Smooth muscle cell (in vitro differentiated cells): ENCODE measurements around the gene SFTPB. TPM values are rescaled to one million over a fixed set of nuclear protein-coding genes. Genes with fewer than 3 reads are reported as not detected.

ENCODE experiments used
- DNase-seq: peaks from one replicate; lab custom pipeline; 2025; ENCODE audit not compliant: unreplicated experiment; lab: John Stamatoyannopoulos, UW
- H2AFZ ChIP-seq: fragments of 200-600 bp; sonication (generic); 2 replicates; pipeline ENCODE4 v1.6.0; 2016; ENCODE audit warnings: antibody characterized with exemption, low read depth, mild to moderate bottlenecking
- H3F3A ChIP-seq: fragments of 200-600 bp; sonication (generic); 2 replicates; pipeline ENCODE4 v1.6.0; 2017; ENCODE audit warnings: antibody characterized with exemption, low read depth
- H3K27ac ChIP-seq: fragments of 200-600 bp; sonication (generic); 2 replicates; pipeline ENCODE4 v1.5.1; 2016; ENCODE audit warnings: low read depth, mild to moderate bottlenecking
- H3K27me3 ChIP-seq: fragments of 200-600 bp; sonication (generic); 2 replicates; pipeline ENCODE4 v1.6.1; 2016; ENCODE audit warnings: low read depth, mild to moderate bottlenecking
- H3K36me3 ChIP-seq: fragments of 200-600 bp; sonication (generic); 2 replicates; pipeline ENCODE4 v1.5.1; 2016; ENCODE audit warnings: low read depth
- H3K4me1 ChIP-seq: fragments of 200-600 bp; sonication (generic); 2 replicates; pipeline ENCODE4 v1.5.1; 2016; ENCODE audit warnings: low read depth
- H3K4me2 ChIP-seq: fragments of 200-600 bp; sonication (generic); 2 replicates; pipeline ENCODE4 v1.6.0; 2016; ENCODE audit warnings: mild to moderate bottlenecking
- H3K4me3 ChIP-seq: fragments of 200-600 bp; sonication (generic); 2 replicates; pipeline ENCODE4 v1.5.1; 2016; ENCODE audit warnings: mild to moderate bottlenecking
- H3K79me2 ChIP-seq: fragments of 200-600 bp; sonication (generic); 2 replicates; pipeline ENCODE4 v1.6.0; 2016; ENCODE audit warnings: low read depth, mild to moderate bottlenecking
- H3K9ac ChIP-seq: fragments of 200-600 bp; sonication (generic); 2 replicates; pipeline ENCODE4 v1.6.0; 2016; ENCODE audit warnings: low read depth
- H3K9me3 ChIP-seq: fragments of 200-600 bp; sonication (generic); replicated peaks from 2 replicates; pipeline ENCODE4 v1.5.1; 2016; ENCODE audit warnings: low read depth
- H4K20me1 ChIP-seq: fragments of 200-600 bp; sonication (generic); 2 replicates; pipeline ENCODE4 v1.6.0; 2016; ENCODE audit warnings: low read depth
- WGBS: methylation state at CpG from one replicate; pipeline ENCODE4 v1.1.7; 2016; ENCODE audit warnings: low lambda C conversion rate; 5-methylcytosine and 5-hydroxymethylcytosine counted together
- polyA plus RNA-seq: library from polyadenylated mRNA; unstranded; fragments of >200 nt; fragmentation: Nextera tagmentation; extraction: Ambion mirVana; gene quantifications from 2 replicates; pipeline ENCODE4 v1.2.1, GENCODE V29; 2016
- total RNA-seq: library from RNA; depleted of rRNA; stranded (reverse); fragments of >200 nt; gene quantifications from 2 replicates; pipeline ENCODE4 v1.2.3, GENCODE V29; 2014
- TF ChIP-seq, protein P1 (sequence below): fragments of 200-600 bp; sonication (generic); IDR thresholded peaks from 2 replicates; pipeline ENCODE4 v1.5.1; 2017; ENCODE audit warnings: borderline replicate concordance, mild to moderate bottlenecking, antibody characterized with exemption; ENCODE audit not compliant: insufficient read depth, poor library complexity, severe bottlenecking

Gene SFTPB
- total and polyA plus RNA-seq, 2 experiments from 2014 or later: not detected

DNA sequence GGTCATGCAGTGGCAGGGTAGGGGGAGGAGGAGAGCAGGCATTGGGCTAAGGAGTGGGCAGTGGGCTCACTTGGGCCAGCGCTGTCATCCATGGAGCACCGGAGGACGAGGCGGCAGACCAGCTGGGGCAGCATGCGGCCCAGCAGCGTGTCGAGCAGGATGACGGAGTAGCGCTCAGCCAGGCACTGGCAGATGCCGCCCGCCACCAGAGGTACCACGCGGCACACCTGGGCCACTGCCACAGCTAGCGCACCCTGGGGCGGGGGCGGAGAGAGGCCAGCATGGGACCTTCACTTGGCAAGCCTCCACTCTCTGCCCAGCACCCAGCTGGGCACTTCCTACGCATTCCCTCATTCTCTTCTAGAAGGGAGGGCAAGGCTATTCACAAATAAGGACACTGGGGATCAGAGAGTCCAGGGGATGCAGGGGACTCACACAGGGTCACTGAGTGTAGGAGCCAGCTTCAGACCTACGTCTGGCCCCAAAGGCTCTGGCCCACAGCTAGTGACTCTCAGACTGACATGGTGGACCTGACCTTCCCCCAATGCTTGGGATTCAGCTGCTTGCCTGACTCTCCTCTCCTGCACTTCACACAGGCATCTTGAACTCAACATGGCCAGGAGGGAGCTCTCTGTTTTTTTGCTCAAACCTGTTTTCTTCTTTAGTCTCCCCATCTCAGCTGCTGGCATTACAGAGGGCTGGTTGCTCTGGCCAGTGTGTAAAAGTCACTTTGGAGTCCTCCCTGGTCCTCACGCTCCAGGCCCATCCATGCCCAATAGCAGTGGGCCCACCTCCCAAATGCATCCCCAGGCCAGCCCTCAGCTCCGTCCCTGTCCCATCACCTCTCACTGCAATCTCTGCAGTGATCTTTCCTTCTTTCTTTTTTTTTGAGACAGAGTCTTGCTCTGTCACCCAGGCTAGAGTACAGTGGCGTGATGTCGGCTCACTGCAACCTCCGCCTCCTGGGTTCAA lies 4.1 kb downstream of the SFTPB start:
- no peaks in the 10 kb centered on the region for H3K9me3 ChIP-seq
- no peak overlapping the region for H3K27ac ChIP-seq
- no peaks in the 10 kb centered on the region for H3K4me1 ChIP-seq
- no peaks in the 10 kb centered on the region for H3K79me2 ChIP-seq
- TF ChIP-seq, protein P1, sequence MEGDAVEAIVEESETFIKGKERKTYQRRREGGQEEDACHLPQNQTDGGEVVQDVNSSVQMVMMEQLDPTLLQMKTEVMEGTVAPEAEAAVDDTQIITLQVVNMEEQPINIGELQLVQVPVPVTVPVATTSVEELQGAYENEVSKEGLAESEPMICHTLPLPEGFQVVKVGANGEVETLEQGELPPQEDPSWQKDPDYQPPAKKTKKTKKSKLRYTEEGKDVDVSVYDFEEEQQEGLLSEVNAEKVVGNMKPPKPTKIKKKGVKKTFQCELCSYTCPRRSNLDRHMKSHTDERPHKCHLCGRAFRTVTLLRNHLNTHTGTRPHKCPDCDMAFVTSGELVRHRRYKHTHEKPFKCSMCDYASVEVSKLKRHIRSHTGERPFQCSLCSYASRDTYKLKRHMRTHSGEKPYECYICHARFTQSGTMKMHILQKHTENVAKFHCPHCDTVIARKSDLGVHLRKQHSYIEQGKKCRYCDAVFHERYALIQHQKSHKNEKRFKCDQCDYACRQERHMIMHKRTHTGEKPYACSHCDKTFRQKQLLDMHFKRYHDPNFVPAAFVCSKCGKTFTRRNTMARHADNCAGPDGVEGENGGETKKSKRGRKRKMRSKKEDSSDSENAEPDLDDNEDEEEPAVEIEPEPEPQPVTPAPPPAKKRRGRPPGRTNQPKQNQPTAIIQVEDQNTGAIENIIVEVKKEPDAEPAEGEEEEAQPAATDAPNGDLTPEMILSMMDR: no peak
- DNase-seq: no peak
- no peaks in the 10 kb centered on the region for H3F3A ChIP-seq
- H3K27me3 ChIP-seq: no peaks in the 10 kb centered on the region
- no peak overlapping the region for H2AFZ ChIP-seq
- no peaks in the 10 kb centered on the region for H4K20me1 ChIP-seq
- H3K4me3 ChIP-seq: no peak overlapping the region
- WGBS: 98% methylated on average over 23 of the region's 23 CpGs
- H3K36me3 ChIP-seq: no peaks in the 10 kb centered on the region
- no peak overlapping the region for H3K9ac ChIP-seq
- H3K4me2 ChIP-seq: no peak overlapping the region

DNA sequence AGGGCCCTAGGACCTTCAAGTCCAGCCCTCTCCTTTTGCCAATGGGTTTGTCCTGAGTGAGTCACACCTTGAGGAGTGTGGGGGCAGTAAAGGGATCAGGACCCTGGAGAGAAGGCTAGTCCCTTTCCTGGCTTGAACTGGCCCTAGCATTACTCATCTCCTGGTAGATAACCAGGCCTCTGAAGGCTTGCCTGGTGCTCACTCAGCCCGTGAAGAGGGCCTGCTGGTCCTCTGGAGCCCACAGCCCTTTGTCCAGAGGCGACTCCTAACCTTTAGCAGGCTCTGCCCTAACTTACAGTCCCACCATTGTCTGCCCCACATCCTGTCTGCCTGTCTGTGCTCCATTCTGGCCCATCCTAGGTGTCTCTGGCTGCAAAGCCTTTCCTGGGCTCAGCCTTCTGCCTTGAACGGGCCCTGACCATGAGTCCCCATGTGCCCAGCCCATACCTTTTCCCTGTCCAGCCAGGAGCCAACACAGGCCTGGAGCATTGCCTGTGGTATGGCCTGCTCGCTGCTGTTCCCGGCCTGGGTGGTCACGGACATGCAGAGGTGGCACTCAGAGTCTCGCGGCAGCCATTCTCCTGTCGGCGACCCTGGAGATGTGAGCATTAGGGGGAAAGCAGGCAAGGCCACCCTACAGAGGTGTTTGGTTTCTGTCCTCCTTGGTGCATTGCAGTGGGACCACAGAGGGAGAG lies 5.0 kb downstream of the SFTPB start:
- 80% methylated on average over 10 of the region's 10 CpGs for WGBS

DNA sequence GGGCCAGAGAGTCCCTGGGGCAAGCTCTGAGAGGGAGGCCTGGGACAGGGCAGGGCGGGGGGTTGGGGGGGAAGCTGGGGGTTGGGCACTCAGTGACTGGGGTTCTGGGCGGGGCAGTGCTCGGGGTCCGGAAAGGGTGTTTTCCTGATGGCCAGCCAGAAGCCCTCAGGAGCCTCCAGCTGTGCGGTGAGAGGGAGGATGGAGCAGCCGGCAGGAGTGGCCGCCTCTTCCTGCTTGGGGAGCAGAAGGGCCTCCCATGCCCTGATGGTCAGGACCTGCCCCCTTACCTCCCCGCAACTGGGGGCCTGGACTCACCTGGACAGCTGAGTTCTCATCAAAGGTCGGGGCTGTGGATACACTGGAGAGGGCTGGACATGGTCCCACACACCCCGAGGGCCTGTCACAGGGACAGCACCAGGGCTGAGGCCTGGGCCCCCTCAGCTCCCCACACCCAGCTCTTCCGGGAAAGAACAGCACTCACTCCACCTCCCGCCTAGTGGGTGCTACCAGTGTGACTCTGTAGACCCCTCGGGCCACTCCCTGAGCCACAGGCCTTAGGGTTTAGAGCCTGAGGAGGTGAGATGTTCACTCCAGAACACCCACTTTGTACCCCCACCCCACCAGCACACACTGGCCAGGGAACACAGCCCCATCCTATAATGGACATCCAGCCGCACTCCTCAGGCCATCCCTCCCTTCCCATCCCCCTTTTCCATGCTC lies 6.7 kb downstream of the SFTPB start:
- Histone ChIP-seq H3K9ac (no peak overlapping the region), H3K36me3 (no peaks in the 10 kb centered on the region), H3K79me2 (no peaks in the 10 kb centered on the region), H3F3A (no peaks in the 10 kb centered on the region), H3K4me3 (no peak overlapping the region), H2AFZ (no peak overlapping the region), H3K27me3 (no peaks in the 10 kb centered on the region), H3K4me1 (no peaks in the 10 kb centered on the region), H3K9me3 (no peaks in the 10 kb centered on the region), H3K4me2 (no peak overlapping the region), H4K20me1 (no peaks in the 10 kb centered on the region), H3K27ac (no peak overlapping the region)
- WGBS: 95% methylated on average over 14 of the region's 14 CpGs
- no peak for DNase-seq
- TF ChIP-seq, protein P1: no peak

More for the DNA sequence above, 5.0 kb downstream of the SFTPB start:
- Histone ChIP-seq H3F3A (no peaks in the 10 kb centered on the region), H3K4me3 (no peak overlapping the region), H4K20me1 (no peaks in the 10 kb centered on the region), H3K4me2 (no peak overlapping the region), H3K4me1 (no peaks in the 10 kb centered on the region), H3K9ac (no peak overlapping the region), H3K9me3 (no peaks in the 10 kb centered on the region), H3K27ac (no peak overlapping the region), H3K27me3 (no peaks in the 10 kb centered on the region), H3K36me3 (no peaks in the 10 kb centered on the region), H3K79me2 (no peaks in the 10 kb centered on the region), H2AFZ (no peak overlapping the region)
- TF ChIP-seq, protein P1: no peak
- no peak for DNase-seq
